ENCODE measurements around the gene USO1.
"Not testable (repeated sequence)": the region's sequence is repeated elsewhere in the genome, so short reads cannot be mapped to it uniquely, and the experiment has no call there.

Gene USO1

GRCh38 chr4:75843596-75843995 lies 119.2 kb downstream of the USO1 start:
- no peak overlapping the region for H3K4me3 ChIP-seq (ENCODE audit: low read length)
- no peak for TF ChIP-seq CTCF (conservative IDR thresholded peaks at IDR 0.05; ENCODE audit: low read depth, low read length)
- no peak for DNase-seq (ENCODE audit: low read depth)

DNA sequence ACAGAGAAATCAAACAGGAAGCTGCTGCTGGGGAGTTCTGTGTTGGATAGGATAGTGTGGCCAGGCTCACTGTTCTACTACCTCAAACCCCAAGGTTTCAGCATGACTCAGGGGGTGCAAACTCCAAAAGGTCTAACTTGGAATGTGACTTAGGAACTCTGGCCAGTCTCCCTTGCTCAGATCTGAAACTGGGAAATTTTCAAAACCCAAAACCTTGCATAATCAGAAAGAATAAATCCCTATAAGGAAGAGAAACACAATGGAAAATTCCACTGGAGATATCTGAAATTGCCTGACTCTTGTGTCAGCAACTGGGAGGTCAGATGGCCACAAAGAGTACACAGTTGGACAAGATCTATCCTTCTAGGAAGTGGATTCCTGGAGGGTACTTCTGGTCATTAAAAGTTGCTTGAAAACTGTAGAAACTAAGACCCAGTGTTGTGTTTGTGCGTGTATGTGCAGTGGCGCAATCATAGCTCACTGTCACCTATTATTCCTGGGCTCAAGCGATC lies 119.8 kb downstream of the USO1 start:
- no peak for TF ChIP-seq CTCF (conservative IDR thresholded peaks at IDR 0.05; ENCODE audit: low read depth, low read length)
- DNase-seq (ENCODE audit: low read depth), result no peak
- H3K4me3 ChIP-seq (ENCODE audit: low read length), result no peak overlapping the region

DNA sequence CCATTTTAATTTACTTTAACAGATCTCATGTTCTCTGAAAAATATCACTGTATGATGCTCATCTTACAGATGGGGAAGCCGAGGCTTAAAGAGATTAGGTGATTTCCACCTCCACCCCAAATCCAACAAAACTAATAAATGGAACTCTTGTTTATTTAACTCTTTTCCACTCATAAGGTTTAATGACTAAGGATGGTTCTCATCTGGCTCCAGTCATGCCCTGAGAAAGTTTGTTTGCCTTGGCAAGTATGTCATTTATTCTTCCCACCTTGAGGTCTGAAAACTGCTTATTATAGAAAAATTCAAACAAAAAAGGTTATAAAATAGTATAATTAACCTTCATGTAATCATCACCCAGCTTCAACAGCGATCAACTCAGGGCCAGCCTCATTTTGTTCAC lies 121.6 kb downstream of the USO1 start:
- no peak for TF ChIP-seq CTCF (conservative IDR thresholded peaks at IDR 0.05; ENCODE audit: low read depth, low read length)
- DNase-seq (ENCODE audit: low read depth), result no peak
- H3K4me3 ChIP-seq (ENCODE audit: low read length), result no peak overlapping the region

GRCh38 chr4:75848171-75848760 lies 123.9 kb downstream of the USO1 start:
- DNase-seq (ENCODE audit: low read depth), result peak; percentile 80
- TF ChIP-seq CTCF (conservative IDR thresholded peaks at IDR 0.05; ENCODE audit: low read depth, low read length), result peak; percentile 63
- not testable (repeated sequence) for H3K4me3 ChIP-seq (ENCODE audit: low read length)

- TF ChIP-seq CTCF (conservative IDR thresholded peaks at IDR 0.05; ENCODE audit: low read depth, low read length), result no peak
- no peak for DNase-seq (ENCODE audit: low read depth)
- H3K4me3 ChIP-seq (ENCODE audit: low read length), result no peak overlapping the region
These were observed 124.5 kb downstream of the USO1 start for GRCh38 chr4:75848891-75849290.

DNA sequence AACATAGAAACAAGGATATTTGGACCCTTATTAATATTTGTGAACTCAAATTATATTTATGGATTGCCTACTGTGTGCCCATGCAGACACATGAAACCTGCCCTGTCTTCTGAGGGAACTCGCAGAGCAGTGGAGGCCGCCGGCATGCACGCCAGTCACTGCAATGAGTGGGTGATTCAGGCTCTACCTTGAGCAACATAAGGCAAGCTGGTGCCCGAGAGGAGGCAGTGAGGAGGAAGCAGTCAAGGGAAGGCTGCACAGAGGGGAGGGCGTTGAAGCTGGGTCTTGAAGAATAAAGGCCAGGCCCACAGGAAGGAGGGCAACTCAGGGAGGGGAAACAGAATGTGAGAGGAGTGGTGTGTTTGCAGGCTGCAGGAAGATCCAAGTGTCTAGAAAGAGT lies 125.1 kb downstream of the USO1 start:
- TF ChIP-seq CTCF (conservative IDR thresholded peaks at IDR 0.05; ENCODE audit: low read depth, low read length), result no peak
- no peak overlapping the region for H3K4me3 ChIP-seq (ENCODE audit: low read length)
- DNase-seq (ENCODE audit: low read depth), result no peak

- DNase-seq (ENCODE audit: low read depth), result no peak
- no peak overlapping the region for H3K4me3 ChIP-seq (ENCODE audit: low read length)
- no peak for TF ChIP-seq CTCF (conservative IDR thresholded peaks at IDR 0.05; ENCODE audit: low read depth, low read length)
These were observed 134.3 kb downstream of the USO1 start for GRCh38 chr4:75858721-75859120.
